ENCODE measurements around the gene ERF. TPM values are rescaled to one million over a fixed set of nuclear protein-coding genes. Genes with fewer than 3 reads are reported as not detected.

Gene ERF
- total RNA-seq, 1 experiment from 2014 or later, result 96.1 TPM

GRCh38 chr19:42242512-42243409, 12.2 kb downstream of the ERF start, which contains the start of gene GSK3A (continued):
- TF ChIP-seq CTCF (IDR thresholded peaks at IDR 0.05 in 2 of 3, conservative IDR thresholded peaks at IDR 0.05 in 1 of 3; ENCODE audit: borderline replicate concordance in 1 of 3, insufficient read depth in 1 of 3, low read depth in 2 of 3, low read length in 2 of 3) (no peak), EZH2phosphoT487 (IDR thresholded peaks at IDR 0.05; ENCODE audit: borderline replicate concordance) (no peak), POLR2AphosphoS5 (IDR thresholded peaks at IDR 0.05; ENCODE audit: low read depth, low read length) (peak; percentile 99), EZH2 (IDR thresholded peaks at IDR 0.05) (no peak)

DNA sequence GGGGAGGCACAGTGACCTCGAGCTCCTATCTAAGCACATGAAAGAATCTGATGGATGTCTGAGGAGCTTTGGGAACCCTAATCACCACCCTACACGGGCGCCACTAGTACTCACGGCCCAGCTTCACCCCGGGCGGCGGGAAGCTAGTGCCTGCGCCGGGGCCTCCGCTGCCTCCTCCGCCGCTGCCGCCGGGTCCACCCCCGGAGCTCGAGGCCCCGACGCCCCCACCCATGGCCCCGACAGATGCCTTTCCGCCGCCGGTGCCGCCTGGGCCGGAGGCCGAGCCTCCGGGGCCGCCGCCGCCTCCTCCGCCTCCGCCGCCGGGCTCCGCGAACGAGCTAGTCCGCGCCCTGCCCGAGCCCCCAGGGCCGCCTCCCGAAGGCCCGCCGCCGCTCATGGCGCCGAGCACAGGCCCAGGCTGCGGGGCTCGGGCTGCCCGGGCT, 12.8 kb downstream of the ERF start:
- intact Hi-C loops (cut with micrococcal nuclease), result loop anchor here (2.0 to 5.0 kb wide), 2 partner anchors 39 to 155 kb away; no protein-coding TSS in a partner anchor

More for the DNA sequence above, 12.8 kb downstream of the ERF start:
- peaks cover 45% of the 10 kb centered on the region for H3K79me2 ChIP-seq (ENCODE audit: insufficient read depth, low read length)
- H4K20me1 ChIP-seq (ENCODE audit: insufficient read depth), result no peaks in the 10 kb centered on the region; the same call in 1 of the 2 replicates
- H3K9me2 ChIP-seq (ENCODE audit: insufficient read depth), result no peaks in the 10 kb centered on the region
- no peak for DNase-seq (ENCODE audit: low read depth, low spot score)
- peaks cover 4 to 11% of the 10 kb centered on the region in 2 experiments; a peak in 1 of 4 replicates for H3K36me3 ChIP-seq (ENCODE audit: control insufficient read depth in 1 of 2, insufficient read depth in 2 of 2, low read length in 2 of 2)
- CTCF ChIA-PET, result interaction anchor here (1.4 to 2.1 kb wide), 4 partner anchors 38 to 133 kb away, joined by 4 to 17 read pairs (median 8); partner anchors contain the start of gene POU2F2
- no peaks in the 10 kb centered on the region for H3K27me3 ChIP-seq (ENCODE audit: insufficient read depth, low read length)
- no TSS peak for BruUV-seq (replicated peaks)
- POLR2A ChIA-PET, result interaction anchor here (1.0 to 1.8 kb wide), 6 partner anchors 11 to 128 kb away, joined by 5 to 11 read pairs (median 7); partner anchors contain the start of gene ZNF526
- ATAC-seq, result no peak
- H3K9me3 ChIP-seq (ENCODE audit: control insufficient read depth in 1 of 2, insufficient read depth in 1 of 2, low read depth in 1 of 2, low read length in 2 of 2), result no peaks in the 10 kb centered on the region
- H3K9ac ChIP-seq (ENCODE audit: low read length), result peak overlapping the region; percentile 79
- TF ChIP-seq EZH2phosphoT487 (IDR thresholded peaks at IDR 0.05; ENCODE audit: borderline replicate concordance), result no peak
- peak; percentile 100 for TF ChIP-seq ZFX (IDR thresholded peaks at IDR 0.05)
- no peak overlapping the region for H2AFZ ChIP-seq (ENCODE audit: low read depth, low read length, poor library complexity, severe bottlenecking)
- H3K27ac ChIP-seq (ENCODE audit: low read depth, low read length), result peak overlapping the region; percentile 78
- RAD21 ChIA-PET (ENCODE audit: low non-redundant PET in 1 of 2, low total read pairs in 2 of 2, uncharacterized antibody in 2 of 2, unreplicated experiment in 2 of 2), result interaction anchor here in 1 of 2 experiments (1.4 to 1.5 kb wide), 2 partner anchors 38 to 39 kb away, joined by 4 to 5 read pairs; no protein-coding TSS in a partner anchor
- H3K4me2 ChIP-seq (ENCODE audit: low read length), result peak overlapping the region; percentile 86
- H3K4me3 ChIP-seq (replicated peaks in 1 of 2; ENCODE audit: low read depth in 1 of 2, low read length in 2 of 2), result peak overlapping the region; percentile 69 to 93
- peaks cover 13 to 37% of the 10 kb centered on the region in 2 experiments for H3K4me1 ChIP-seq (ENCODE audit: control insufficient read depth in 1 of 2, insufficient read depth in 2 of 2, low read length in 2 of 2)
